AG04450 (cell line): ENCODE measurements around the gene SERINC3. TPM values are rescaled to one million over a fixed set of nuclear protein-coding genes. Genes with fewer than 3 reads are reported as not detected.
"Not testable (repeated sequence)": the region's sequence is repeated elsewhere in the genome, so short reads cannot be mapped to it uniquely, and the experiment has no call there.

ENCODE experiments used
- CTCF ChIA-PET: fragments of 300-600, 350-600 bp; formaldehyde crosslinking; extraction: SDS; loops from one replicate; lab custom pipeline; 2022; ENCODE audit warnings: antibody characterized with exemption, inconsistent platforms; lab: Charles Lee
- POLR2A ChIA-PET: fragments of 350-600 bp; formaldehyde crosslinking; extraction: SDS; loops from one replicate; lab custom pipeline; 2021; ENCODE audit warnings: antibody characterized with exemption, inconsistent platforms; lab: Yijun Ruan, JAX
- DNase-seq: peaks from one replicate; pipeline ENCODE4 v3.0.0-alpha.2; 2011; ENCODE audit warnings: low read depth, low spot score
- H3K27ac ChIP-seq: one replicate; pipeline ENCODE4 v1.5.1; 2012; ENCODE audit warnings: low read depth, low read length, control low read depth
- H3K27me3 ChIP-seq: one replicate; pipeline ENCODE4 v1.6.0; 2012; ENCODE audit warnings: low read length; ENCODE audit not compliant: control insufficient read depth, insufficient read depth
- H3K4me3 ChIP-seq: 2 replicates; pipeline ENCODE4 v1.5.1; 2011; ENCODE audit warnings: mild to moderate bottlenecking, low read depth, low read length, control low read depth
- H3K9me3 ChIP-seq: 2 replicates; pipeline ENCODE4 v1.5.1; 2012; ENCODE audit warnings: low read length; ENCODE audit not compliant: control insufficient read depth, insufficient read depth
- polyA plus RNA-seq: library from polyadenylated mRNA; depleted of rRNA; stranded (reverse); fragments of >200 nt; gene quantifications from 2 replicates; pipeline ENCODE4 v1.2.3, GENCODE V29; 2011
- TF ChIP-seq, protein P1 (sequence below): IDR thresholded peaks from 2 replicates; pipeline ENCODE4 v1.5.1; 2011; ENCODE audit warnings: low read depth, low read length, control low read depth, inconsistent platforms

Gene SERINC3
- polyA plus RNA-seq, 1 experiment = 173 TPM

DNA sequence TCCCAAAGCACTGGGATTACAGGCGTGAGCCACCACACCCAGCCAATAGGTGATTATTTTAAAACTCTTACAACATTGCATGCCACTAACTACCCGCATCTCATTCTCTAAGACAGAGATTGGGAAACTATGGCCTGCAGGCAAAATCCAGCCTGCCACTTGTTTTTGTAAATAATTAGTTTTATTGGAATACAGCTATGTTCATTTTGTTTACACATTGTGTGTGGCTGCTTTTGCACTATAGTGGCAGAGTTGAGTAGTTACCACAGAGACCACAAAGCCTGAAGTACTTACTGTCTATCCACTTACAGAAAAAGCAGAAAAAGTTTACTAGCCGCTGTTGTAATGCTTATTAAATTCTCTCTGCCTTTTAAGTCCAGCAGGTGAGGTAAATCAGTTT lies 44.1 kb upstream of the SERINC3 start:
- CTCF ChIA-PET = no interaction called here

DNA sequence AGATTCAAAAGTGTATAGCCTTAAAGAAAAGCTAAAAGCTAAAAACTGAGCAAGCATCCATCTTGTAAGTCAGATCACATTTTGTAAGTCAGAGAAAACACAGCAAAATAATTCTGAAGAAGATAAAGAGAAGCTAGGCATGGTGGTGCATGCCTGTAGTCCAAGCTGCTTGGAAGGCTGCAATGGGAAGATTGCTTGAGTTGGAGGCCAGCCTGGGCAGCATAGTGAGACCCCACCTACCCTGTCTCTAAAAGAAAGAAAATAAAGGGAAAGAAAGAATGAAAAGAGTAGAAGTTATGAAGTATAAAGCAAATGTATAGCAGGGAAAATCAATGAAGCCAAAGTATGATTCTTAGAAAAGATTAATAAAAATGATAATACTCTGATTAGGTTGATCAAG lies 40.0 kb upstream of the SERINC3 start:
- Histone ChIP-seq H3K9me3 (no peaks in the 10 kb centered on the region), H3K27ac (no peak overlapping the region), H3K27me3 (no peaks in the 10 kb centered on the region), H3K4me3 (no peak overlapping the region)
- TF ChIP-seq, protein P1, sequence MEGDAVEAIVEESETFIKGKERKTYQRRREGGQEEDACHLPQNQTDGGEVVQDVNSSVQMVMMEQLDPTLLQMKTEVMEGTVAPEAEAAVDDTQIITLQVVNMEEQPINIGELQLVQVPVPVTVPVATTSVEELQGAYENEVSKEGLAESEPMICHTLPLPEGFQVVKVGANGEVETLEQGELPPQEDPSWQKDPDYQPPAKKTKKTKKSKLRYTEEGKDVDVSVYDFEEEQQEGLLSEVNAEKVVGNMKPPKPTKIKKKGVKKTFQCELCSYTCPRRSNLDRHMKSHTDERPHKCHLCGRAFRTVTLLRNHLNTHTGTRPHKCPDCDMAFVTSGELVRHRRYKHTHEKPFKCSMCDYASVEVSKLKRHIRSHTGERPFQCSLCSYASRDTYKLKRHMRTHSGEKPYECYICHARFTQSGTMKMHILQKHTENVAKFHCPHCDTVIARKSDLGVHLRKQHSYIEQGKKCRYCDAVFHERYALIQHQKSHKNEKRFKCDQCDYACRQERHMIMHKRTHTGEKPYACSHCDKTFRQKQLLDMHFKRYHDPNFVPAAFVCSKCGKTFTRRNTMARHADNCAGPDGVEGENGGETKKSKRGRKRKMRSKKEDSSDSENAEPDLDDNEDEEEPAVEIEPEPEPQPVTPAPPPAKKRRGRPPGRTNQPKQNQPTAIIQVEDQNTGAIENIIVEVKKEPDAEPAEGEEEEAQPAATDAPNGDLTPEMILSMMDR = no peak
- ChIA-PET CTCF (no interaction called here), POLR2A (no interaction called here)
- DNase-seq = no peak

More for the DNA sequence above, 44.1 kb upstream of the SERINC3 start:
- Histone ChIP-seq H3K27ac (no peak overlapping the region), H3K4me3 (no peak overlapping the region), H3K27me3 (no peaks in the 10 kb centered on the region), H3K9me3 (no peaks in the 10 kb centered on the region)
- TF ChIP-seq, protein P1 = no peak
- POLR2A ChIA-PET = no interaction called here
- no peak for DNase-seq

DNA sequence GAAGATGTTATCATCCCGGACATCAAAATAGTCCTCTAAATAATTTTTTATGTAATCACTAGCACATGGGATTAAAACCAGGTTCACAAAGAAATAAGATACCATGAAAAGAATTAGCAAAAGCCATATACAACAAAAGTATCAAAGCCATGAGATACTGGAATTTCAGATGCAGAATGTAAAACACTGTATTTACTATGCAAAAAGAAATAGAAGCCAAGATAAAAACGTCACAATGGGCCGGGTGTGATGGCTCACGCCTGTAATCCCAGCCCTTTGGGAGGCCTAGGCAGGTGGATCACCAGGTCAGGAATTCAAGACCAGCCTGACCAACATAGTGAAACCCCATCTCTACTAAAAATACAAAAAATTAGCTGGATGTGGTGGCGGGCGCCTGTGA lies 38.9 kb upstream of the SERINC3 start:
- H3K9me3 ChIP-seq, H3K27me3 ChIP-seq, H3K27ac ChIP-seq, POLR2A ChIA-PET, H3K4me3 ChIP-seq, DNase-seq: not testable (repeated sequence)
- CTCF ChIA-PET = interaction anchor here (1.0 to 1.3 kb wide), 2 partner anchors 11 to 50 kb away, joined by 3 read pairs; no protein-coding TSS in a partner anchor

DNA sequence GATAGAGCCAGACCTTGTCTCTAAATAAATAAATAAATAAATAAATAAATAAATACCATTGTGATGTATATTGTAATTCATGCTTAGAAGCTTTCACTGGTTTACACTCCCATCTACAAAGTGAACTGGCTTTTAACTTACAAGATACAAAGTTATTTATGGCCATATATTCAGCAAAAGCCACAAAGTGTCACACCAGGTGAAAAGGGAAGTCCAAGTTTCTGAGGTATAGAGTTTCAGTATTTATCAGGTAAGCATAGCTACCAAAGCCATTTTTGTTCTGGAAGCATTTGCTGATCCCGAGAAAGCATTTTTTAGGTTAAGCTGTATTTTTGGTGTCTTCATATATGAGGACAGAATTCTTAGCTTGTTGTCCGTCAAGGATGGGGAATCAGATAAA lies 38.4 kb upstream of the SERINC3 start:
- H3K27ac ChIP-seq = no peak overlapping the region
- H3K4me3 ChIP-seq = no peak overlapping the region
- ChIA-PET POLR2A (no interaction called here), CTCF (interaction anchor here (1.0 to 1.3 kb wide), 3 partner anchors 10 to 50 kb away, joined by 3 read pairs; no protein-coding TSS in a partner anchor)
- no peak for DNase-seq
- TF ChIP-seq, protein P1 = no peak
- no peaks in the 10 kb centered on the region for H3K27me3 ChIP-seq
- no peaks in the 10 kb centered on the region for H3K9me3 ChIP-seq

DNA sequence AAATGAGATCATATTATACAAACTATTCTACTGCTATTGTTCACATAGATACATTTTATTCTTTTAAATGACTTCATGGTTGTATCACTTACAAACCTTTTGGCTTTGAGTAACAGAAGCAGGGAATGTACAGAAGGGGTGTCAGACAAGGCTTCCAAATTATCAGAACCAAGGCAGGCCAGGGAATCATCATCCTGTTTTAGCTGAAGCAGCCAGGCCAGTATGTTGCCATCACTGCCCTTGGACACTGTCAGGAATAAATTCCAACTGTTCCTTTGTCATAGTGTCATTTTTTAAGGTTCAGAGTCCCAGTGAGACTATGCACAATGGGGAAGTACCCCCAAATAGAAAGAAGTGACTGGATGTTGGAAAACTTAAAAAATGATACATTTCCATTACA lies 37.4 kb upstream of the SERINC3 start:
- no peaks in the 10 kb centered on the region for H3K9me3 ChIP-seq
- CTCF ChIA-PET = interaction anchor here (1.2 to 1.3 kb wide), 2 partner anchors 21 to 51 kb away, joined by 3 read pairs; no protein-coding TSS in a partner anchor
- TF ChIP-seq, protein P1 = no peak
- H3K4me3 ChIP-seq = no peak overlapping the region
- no peak overlapping the region for H3K27ac ChIP-seq
- DNase-seq = no peak
- POLR2A ChIA-PET = no interaction called here
- no peaks in the 10 kb centered on the region for H3K27me3 ChIP-seq
